HL-60/S4 (cell line): ENCODE measurements around the gene SH3BP5.

ENCODE experiments used
- in situ Hi-C: fragments of 300-500 bp; cut with MboI; formaldehyde crosslinking; loops from 2 replicates; pipeline ENCODE4 v1.14.3; 2022; ENCODE audit warnings: low sequenced_read_pairs

The SH3BP5 gene

GRCh38 chr3:15326673-15327072 lies 5.7 kb downstream of the SH3BP5 start:
- in situ Hi-C loops, result no loop called here

- in situ Hi-C loops, result no loop called here
Measured at GRCh38 chr3:15326037-15326436, 6.3 kb downstream of the SH3BP5 start.

GRCh38 chr3:15325228-15325627 lies 7.2 kb downstream of the SH3BP5 start:
- in situ Hi-C loops, result no loop called here

GRCh38 chr3:15324379-15324808 lies 8.0 kb downstream of the SH3BP5 start:
- in situ Hi-C loops, result no loop called here

- in situ Hi-C loops, result no loop called here
Measured at GRCh38 chr3:15323063-15323462, 9.3 kb downstream of the SH3BP5 start.

GRCh38 chr3:15321349-15321748 lies 11.0 kb downstream of the SH3BP5 start:
- in situ Hi-C loops, result no loop called here

- in situ Hi-C loops, result no loop called here
Measured at GRCh38 chr3:15319575-15319974, 12.8 kb downstream of the SH3BP5 start.

GRCh38 chr3:15319136-15319535 lies 13.2 kb downstream of the SH3BP5 start:
- in situ Hi-C loops, result no loop called here

- in situ Hi-C loops, result no loop called here
Measured at GRCh38 chr3:15318661-15319060, 13.7 kb downstream of the SH3BP5 start.

GRCh38 chr3:15316998-15317435 lies 15.4 kb downstream of the SH3BP5 start:
- in situ Hi-C loops, result no loop called here

GRCh38 chr3:15315003-15315402 lies 17.4 kb downstream of the SH3BP5 start:
- in situ Hi-C loops, result no loop called here

GRCh38 chr3:15314276-15314675 lies 18.1 kb downstream of the SH3BP5 start:
- in situ Hi-C loops, result no loop called here

GRCh38 chr3:15313461-15313860 lies 18.9 kb downstream of the SH3BP5 start:
- in situ Hi-C loops, result no loop called here

GRCh38 chr3:15312550-15312949 lies 19.8 kb downstream of the SH3BP5 start:
- in situ Hi-C loops, result no loop called here

- in situ Hi-C loops, result no loop called here
Measured at GRCh38 chr3:15310491-15311370, 21.7 kb downstream of the SH3BP5 start.

- in situ Hi-C loops, result no loop called here
Measured at GRCh38 chr3:15309662-15310335, 22.6 kb downstream of the SH3BP5 start.

- in situ Hi-C loops, result no loop called here
Measured at GRCh38 chr3:15307580-15307979, 24.8 kb downstream of the SH3BP5 start.

- in situ Hi-C loops, result no loop called here
Measured at GRCh38 chr3:15306979-15307359, 25.4 kb downstream of the SH3BP5 start.

GRCh38 chr3:15305359-15305844 lies 27.0 kb downstream of the SH3BP5 start:
- in situ Hi-C loops, result no loop called here

- in situ Hi-C loops, result no loop called here
Measured at GRCh38 chr3:15303728-15304127, 28.7 kb downstream of the SH3BP5 start.

- in situ Hi-C loops, result no loop called here
Measured at GRCh38 chr3:15303216-15303615, 29.2 kb downstream of the SH3BP5 start.

- in situ Hi-C loops, result no loop called here
Measured at GRCh38 chr3:15301761-15302160, 30.6 kb downstream of the SH3BP5 start.
